GM19193 (cell line): Measurements from ENCODE around the gene RPS25.

Experiments used
- POLR2A ChIP-seq: IDR thresholded peaks from 4 replicates; pipeline ENCODE4 v1.6.1; 2011; ENCODE audit not compliant: insufficient read depth, insufficient read length; ENCODE audit errors: extremely low read depth

Gene RPS25

DNA sequence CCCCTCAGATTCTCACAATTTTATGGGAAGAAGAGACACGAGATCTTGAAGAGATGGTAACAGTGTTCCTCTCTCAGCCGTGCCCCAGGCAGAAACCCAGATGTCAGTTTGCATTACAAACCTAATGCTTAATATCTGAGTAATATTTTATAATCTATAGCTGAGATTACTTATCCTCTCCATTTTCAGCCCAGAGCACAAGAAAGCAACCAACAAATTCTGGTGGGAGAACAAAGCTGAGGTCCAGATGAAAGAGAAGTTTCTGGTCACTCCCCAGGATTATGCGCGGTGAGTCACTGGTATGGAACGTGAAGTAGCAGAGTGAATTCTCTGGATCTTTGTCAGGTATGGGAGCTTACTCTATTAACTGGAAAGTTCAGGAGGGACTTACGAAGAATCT is 19.3 kb downstream of the RPS25 start:
- TF ChIP-seq POLR2A = no peak

DNA sequence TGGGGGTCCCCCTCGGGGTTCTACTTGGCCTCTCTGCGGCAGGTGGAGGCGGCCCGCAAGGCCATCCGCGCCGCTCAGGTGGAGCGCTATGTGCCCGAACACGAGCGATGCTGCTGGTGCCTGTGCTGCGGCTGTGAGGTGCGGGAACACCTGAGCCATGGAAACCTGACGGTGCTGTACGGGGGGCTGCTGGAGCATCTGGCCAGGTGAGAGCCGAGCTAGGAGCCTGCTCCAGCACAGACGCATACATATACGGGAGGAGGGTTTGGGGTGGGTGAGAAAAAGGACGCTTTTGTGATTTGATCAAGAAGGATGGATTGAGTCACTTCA is 19.8 kb downstream of the RPS25 start:
- no peak for TF ChIP-seq POLR2A

DNA sequence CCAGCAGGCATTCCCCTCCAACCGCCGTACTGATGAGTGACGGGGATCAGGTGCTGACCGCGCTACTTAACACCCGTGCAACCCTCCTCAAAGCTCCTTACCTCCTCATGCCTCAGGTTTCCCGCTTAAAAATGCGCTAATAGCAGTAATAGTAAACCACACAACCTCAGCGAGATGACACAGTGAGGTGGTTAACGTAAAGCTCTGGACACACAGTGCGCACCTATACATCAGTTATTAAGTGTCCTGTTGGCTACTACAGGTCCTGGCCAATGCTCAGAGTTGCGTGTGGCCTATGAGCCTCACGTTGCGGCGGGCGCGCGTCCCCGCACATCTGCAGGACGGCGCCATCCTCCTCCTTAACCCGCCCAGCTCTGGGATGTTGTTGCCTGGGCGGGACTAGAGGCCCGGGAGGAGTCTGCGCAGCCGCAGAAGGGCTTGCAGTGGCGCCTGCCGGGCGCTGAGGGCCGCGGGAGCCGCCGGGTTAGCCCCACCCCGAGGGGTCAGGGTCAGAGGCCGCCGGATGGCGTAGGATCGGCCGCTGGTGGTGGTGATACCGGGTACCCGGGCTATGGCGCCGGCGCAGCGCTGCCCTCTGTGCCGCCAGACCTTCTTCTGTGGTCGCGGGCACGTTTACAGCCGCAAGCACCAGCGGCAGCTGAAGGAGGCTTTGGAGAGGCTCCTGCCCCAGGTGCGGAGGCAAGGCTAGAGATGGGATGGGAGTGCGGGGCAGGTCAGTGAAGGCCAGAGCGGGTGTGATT is 20.3 kb downstream of the RPS25 start, which contains the start of gene CENATAC:
Gene CENATAC, plus strand, starts transcription at position 512 of the 761 bp plus-strand sequence. Its CDS starts 60 bp downstream, at position 572.
- TF ChIP-seq POLR2A = peak; percentile 90

DNA sequence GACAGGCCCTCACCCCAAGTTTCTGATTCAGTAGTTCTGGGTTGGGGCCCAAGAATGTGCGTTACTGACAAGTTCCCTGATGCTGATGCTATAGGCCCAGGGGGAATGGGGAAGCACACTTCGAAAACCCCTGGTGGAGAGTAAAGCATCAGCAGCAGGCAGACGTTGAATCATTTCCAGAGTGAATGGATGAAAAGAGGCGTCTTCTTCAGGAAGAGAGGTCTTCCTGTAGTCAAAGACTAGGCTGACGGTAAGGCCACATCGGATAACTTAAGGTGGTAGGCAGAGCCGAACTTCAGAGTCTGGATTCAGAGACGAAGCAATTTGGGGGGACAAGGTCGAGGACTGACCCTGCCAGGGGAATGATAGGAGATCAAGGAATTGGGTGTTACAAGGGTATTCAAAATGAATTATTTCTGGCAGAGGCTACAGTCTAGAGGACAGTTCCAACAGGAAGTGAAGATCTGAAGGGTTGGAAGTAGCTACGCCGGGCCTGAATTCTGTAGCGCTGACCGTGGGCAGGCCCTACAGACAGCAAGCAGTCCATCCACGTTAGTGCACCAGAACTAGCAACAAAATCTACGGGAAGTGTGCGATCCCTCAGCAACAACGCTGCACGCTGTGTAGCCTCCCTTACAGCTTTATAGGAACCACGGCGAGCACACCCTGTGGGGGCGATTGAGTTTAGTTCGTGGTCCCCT is 21.1 kb downstream of the RPS25 start:
- peak; percentile 11 for TF ChIP-seq POLR2A

DNA sequence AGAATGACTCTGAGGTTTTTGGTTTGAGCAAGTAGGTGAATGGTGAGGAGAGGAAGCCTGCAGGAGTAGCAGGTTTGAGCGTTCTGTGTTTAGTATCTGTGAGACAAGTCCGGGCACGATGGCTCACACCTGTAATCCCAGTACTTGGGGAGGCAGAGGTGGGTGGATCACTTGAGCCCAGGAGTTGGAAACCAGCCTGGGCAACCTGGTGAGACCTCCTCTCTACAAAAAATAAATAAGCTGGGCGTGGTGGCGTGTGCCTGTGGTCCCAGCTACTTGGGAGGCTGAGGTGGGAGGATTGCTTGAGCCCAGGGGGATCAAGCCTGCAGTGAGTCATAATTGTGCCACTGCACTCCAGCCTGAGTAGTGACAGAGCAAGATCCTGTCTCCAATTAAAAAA is 29.9 kb downstream of the RPS25 start:
- no peak for TF ChIP-seq POLR2A

DNA sequence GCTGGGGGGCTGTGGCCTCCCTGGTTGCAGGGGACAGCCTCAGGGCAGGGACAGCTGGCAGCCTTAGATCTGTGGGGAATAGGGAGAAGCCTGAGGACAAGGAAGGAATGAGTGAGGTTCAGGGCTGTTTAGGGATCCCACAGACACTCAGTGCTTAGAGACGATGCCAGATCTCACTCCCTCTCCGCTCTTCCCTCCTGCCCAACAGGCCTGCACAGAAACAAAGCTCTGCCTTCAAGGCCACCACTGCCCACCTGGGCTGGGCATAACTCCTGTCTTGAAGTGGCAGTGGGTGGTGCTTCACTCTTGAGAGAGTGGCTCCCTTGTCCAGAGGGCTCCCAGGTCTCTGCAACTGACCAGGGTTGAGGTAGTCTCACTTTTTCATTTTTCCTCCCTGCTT is 33.3 kb downstream of the RPS25 start:
- no peak for TF ChIP-seq POLR2A

DNA sequence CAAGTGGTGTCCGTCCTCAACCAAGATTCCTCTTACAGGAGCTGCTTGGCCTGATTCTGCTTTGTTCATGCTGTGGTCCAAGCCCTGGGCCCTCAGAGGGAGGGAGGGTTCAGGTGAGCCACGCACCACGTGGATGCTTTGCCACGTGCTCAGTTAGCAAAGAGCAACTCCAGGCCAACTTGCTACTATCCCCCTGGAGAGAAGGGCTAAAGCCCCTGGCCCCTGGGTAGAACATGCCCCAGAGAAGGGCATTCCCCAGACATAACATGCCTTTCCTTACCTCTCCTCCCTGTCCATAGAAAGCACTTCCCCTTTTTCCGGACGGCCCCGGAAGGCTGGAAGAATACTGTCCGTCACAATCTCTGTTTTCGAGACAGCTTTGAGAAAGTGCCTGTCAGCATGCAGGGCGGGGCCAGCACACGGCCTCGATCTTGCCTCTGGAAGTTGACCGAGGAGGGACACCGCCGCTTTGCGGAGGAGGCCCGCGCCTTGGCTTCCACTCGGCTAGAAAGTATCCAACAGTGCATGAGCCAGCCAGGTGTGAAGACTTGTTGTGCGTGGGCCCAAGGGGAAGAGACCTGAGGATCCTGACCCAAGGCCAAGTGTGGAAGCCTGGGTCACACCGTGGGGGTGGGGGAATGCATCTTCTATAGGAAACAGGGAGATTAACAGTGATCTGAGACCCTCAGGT is 37.8 kb downstream of the RPS25 start:
- TF ChIP-seq POLR2A = no peak

DNA sequence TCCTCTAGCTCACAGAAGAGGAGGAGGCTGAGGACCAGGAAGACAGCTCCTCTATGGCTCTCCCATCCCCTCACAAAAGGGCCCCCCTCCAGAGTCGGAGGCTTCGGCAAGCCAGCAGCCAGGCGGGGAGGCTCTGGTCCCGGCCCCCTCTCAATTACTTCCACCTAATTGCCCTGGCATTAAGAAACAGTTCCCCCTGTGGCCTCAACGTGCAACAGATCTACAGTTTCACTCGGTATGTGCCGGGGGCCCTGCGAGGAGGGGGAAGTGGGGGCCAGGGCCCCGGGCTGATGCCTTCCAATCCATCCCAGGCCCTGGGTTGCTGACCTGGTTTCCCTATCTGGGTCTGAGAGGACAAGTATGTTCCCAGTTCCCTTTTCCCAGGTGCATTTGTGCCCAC is 38.7 kb downstream of the RPS25 start:
- no peak for TF ChIP-seq POLR2A

DNA sequence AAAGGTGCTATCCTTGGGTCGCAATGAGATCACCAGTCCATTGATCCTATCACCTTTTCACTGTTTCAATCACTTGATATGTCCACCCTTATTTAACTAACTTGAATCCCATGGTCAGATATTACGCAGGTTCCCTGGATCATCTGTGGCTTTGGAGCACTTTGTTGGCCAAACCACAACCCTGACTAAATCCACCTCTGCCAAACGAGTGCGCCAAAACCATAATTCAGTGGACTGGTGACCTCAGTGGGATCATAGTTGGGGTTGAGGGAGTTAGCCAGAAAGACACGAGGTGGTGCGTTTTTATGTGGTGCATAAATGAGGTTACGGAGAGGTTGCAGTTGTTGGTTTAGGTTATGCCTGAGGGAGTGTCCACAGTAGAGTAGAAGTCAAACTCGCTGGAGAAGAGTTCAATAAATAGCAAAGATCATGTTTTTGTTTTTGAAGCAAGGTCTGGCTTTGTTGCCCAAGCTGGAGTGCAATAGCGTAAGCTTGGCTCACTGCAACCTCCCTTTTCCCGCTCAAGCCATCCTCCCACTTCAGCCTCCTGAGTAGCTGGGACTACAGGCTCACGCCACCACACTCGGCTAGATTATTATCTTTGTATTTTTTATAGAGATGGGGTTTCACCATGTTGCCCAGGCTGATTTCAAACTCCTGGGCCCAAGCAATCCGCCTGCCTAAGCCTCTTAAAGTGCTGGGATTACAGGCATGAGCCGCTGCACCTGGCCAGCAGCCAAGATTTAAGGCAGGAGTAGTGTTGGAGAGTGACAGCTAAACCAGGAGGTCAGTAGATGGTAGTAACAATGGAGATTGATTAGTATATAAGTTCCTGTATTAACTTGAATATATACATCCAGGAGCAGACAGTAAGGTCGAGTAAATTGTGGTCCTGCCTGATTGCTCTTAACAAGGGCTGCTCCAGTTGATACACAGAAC is 42.1 kb downstream of the RPS25 start:
- no peak for TF ChIP-seq POLR2A

DNA sequence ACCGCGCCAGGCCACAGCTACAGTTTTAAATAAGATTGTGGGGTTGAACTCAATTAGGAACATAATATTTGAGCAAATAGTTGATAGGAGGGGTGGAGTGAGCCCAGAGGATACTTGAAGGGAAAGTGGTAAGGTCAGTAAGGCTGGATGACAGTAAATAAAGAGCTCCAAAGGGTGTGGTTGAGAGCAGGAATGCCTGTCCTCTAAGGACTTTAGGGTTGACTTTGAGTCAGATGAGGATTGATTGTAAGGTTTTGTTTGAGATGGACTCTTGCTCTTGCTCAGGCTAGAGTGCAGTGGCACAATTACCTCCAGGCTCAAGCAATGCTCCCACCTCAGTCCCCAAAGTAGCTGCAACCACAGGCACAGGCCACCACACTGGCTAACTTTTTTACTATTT is 44.2 kb downstream of the RPS25 start:
- no peak for TF ChIP-seq POLR2A

DNA sequence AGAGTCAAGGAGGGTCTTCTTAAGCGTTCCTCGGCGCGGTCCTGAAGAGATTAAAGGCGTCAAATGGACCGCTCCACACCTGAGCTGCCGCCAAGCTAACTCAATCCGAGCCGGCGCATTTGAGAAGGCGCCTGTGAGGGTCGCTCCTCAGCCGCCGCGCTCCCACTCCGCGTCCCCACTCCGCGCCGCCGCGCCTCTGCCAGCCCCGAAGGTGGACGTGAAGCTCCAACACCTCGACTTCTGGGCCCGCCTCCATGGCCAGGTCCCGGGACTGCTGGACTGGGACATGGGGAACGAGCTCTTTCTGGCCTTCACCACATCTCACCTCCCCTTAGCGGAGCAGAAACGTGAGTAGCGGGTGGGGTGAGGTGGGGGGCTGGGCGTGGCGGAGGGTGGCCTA is 46.5 kb downstream of the RPS25 start, which contains the start of gene FOXR1:
Gene FOXR1, plus strand, starts transcription at position 116 of the 400 bp plus-strand sequence. Its CDS starts 171 bp downstream, at position 287.
- TF ChIP-seq POLR2A = no peak
